ENCODE data around the gene CST9L.

DNA sequence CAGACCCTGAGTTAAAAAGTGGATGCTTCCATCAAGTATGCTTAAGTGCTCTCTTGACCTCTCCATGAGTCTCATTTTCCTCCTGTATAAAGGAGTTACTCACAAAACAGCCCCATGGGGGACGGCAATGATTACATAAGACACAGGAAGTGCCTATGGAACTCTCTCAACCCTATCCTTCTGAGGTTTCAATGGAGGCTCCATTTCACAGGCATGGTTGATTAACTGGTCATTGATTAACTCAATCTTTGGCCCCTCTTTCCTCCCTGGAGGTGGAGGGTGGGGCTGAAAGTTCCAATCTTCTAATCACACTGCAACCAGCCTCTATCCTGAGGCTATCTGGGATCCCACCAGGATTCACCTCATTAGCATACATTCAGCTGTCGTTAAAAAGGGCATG is 48.1 kb downstream of the CST9L start:
- TF ChIP-seq MYC (IDR thresholded peaks at IDR 0.05; ENCODE audit: low read depth, low read length) = no peak
- TF ChIP-seq, protein P1, sequence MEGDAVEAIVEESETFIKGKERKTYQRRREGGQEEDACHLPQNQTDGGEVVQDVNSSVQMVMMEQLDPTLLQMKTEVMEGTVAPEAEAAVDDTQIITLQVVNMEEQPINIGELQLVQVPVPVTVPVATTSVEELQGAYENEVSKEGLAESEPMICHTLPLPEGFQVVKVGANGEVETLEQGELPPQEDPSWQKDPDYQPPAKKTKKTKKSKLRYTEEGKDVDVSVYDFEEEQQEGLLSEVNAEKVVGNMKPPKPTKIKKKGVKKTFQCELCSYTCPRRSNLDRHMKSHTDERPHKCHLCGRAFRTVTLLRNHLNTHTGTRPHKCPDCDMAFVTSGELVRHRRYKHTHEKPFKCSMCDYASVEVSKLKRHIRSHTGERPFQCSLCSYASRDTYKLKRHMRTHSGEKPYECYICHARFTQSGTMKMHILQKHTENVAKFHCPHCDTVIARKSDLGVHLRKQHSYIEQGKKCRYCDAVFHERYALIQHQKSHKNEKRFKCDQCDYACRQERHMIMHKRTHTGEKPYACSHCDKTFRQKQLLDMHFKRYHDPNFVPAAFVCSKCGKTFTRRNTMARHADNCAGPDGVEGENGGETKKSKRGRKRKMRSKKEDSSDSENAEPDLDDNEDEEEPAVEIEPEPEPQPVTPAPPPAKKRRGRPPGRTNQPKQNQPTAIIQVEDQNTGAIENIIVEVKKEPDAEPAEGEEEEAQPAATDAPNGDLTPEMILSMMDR (IDR thresholded peaks at IDR 0.05; ENCODE audit: low read depth, low read length) = no peak
- TF ChIP-seq, protein P2, sequence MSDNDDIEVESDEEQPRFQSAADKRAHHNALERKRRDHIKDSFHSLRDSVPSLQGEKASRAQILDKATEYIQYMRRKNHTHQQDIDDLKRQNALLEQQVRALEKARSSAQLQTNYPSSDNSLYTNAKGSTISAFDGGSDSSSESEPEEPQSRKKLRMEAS (IDR thresholded peaks at IDR 0.05; ENCODE audit: low read depth, low read length) = no peak
